H9 (cell line): Measurements from ENCODE around the gene VGF. TPM values are rescaled to one million over a fixed set of nuclear protein-coding genes. Genes with fewer than 3 reads are reported as not detected.

Source experiments
- DNase-seq: peaks from one replicate; pipeline ENCODE4 v3.0.0-alpha.2; 2017
- H2AFZ ChIP-seq: one replicate; pipeline ENCODE4 v1.6.1; 2013; ENCODE audit warnings: mild to moderate bottlenecking, low read length, control low read depth, moderate library complexity
- H2AK5ac ChIP-seq: 2 replicates; pipeline ENCODE4 v1.6.1; 2013; ENCODE audit warnings: low read length, control low read depth, mixed read lengths; ENCODE audit not compliant: insufficient read length
- H2BK120ac ChIP-seq: one replicate; pipeline ENCODE4 v1.6.1; 2013; ENCODE audit warnings: low read depth, mild to moderate bottlenecking, low read length, control low read depth, inconsistent platforms; ENCODE audit not compliant: poor library complexity, severe bottlenecking
- H2BK12ac ChIP-seq: 2 replicates; pipeline ENCODE4 v1.6.1; 2013; ENCODE audit warnings: low read length, control low read depth, mixed read lengths, low read depth; ENCODE audit not compliant: insufficient read length
- H2BK15ac ChIP-seq: 2 replicates; pipeline ENCODE4 v1.6.1; 2013; ENCODE audit warnings: low read depth, low read length, control low read depth
- H2BK20ac ChIP-seq: one replicate; pipeline ENCODE4 v1.6.1; 2013; ENCODE audit warnings: low read depth, mild to moderate bottlenecking, low read length, control low read depth, inconsistent platforms; ENCODE audit not compliant: poor library complexity, severe bottlenecking
- H2BK5ac ChIP-seq: 2 replicates; pipeline ENCODE4 v1.6.1; 2013; ENCODE audit warnings: low read length, control low read depth, mixed read lengths; ENCODE audit not compliant: insufficient read length
- H3K14ac ChIP-seq: 2 replicates; pipeline ENCODE4 v1.6.1; 2013; ENCODE audit warnings: low read length, control low read depth; ENCODE audit not compliant: insufficient read depth
- H3K18ac ChIP-seq: 2 replicates; pipeline ENCODE4 v1.6.1; 2013; ENCODE audit warnings: low read depth, mild to moderate bottlenecking, mixed read lengths, low read length, control low read depth; ENCODE audit not compliant: insufficient read length
- H3K23ac ChIP-seq: 2 replicates; pipeline ENCODE4 v1.6.1; 2013; ENCODE audit warnings: low read length, control low read depth, mixed read lengths, low read depth; ENCODE audit not compliant: insufficient read length
- H3K23me2 ChIP-seq: 2 replicates; pipeline ENCODE4 v1.6.1; 2013; ENCODE audit warnings: low read depth, mild to moderate bottlenecking, mixed read lengths, low read length, control low read depth; ENCODE audit not compliant: insufficient read length, poor library complexity, severe bottlenecking
- H3K27ac ChIP-seq: 2 replicates; pipeline ENCODE4 v1.5.1; 2013; ENCODE audit warnings: low read length, control low read depth, mixed read lengths, low read depth; ENCODE audit not compliant: insufficient read length
- H3K27me3 ChIP-seq: 2 replicates; pipeline ENCODE4 v1.6.1; 2013; ENCODE audit warnings: low read length, control low read depth, inconsistent platforms; ENCODE audit not compliant: insufficient read depth
- H3K4ac ChIP-seq: 2 replicates; pipeline ENCODE4 v1.6.1; 2013; ENCODE audit warnings: low read depth, mild to moderate bottlenecking, control low read depth, inconsistent platforms, low read length, moderate library complexity
- H3K4me1 ChIP-seq: 2 replicates; pipeline ENCODE4 v1.6.1; 2013; ENCODE audit warnings: low read length, control low read depth, inconsistent platforms; ENCODE audit not compliant: insufficient read depth
- H3K4me2 ChIP-seq: 2 replicates; pipeline ENCODE4 v1.6.1; 2013; ENCODE audit warnings: low read length, control low read depth, mixed read lengths; ENCODE audit not compliant: insufficient read length, insufficient read depth
- H3K56ac ChIP-seq: 2 replicates; pipeline ENCODE4 v1.6.1; 2013; ENCODE audit warnings: low read depth, mild to moderate bottlenecking, mixed read lengths, low read length, control low read depth; ENCODE audit not compliant: insufficient read length
- H3K79me1 ChIP-seq: 2 replicates; pipeline ENCODE4 v1.6.1; 2013; ENCODE audit warnings: low read depth, mild to moderate bottlenecking, moderate library complexity, low read length, control low read depth, inconsistent platforms; ENCODE audit not compliant: insufficient read depth, poor library complexity, severe bottlenecking
- H3K79me2 ChIP-seq: 2 replicates; pipeline ENCODE4 v1.6.1; 2013; ENCODE audit warnings: low read length, control low read depth, inconsistent platforms; ENCODE audit not compliant: insufficient read depth
- H3K9ac ChIP-seq: 2 replicates; pipeline ENCODE4 v1.6.1; 2013; ENCODE audit warnings: low read length, control low read depth, mixed read lengths; ENCODE audit not compliant: insufficient read length; ENCODE audit errors: extremely low read depth
- H3K9me3 ChIP-seq: one replicate; pipeline ENCODE4 v1.6.1; 2013; ENCODE audit warnings: low read depth, low read length, inconsistent platforms; ENCODE audit not compliant: control insufficient read depth
- H3T11ph ChIP-seq: one replicate; pipeline ENCODE4 v1.6.1; 2013; ENCODE audit warnings: mild to moderate bottlenecking, low read length, control low read depth, inconsistent platforms
- H4K20me1 ChIP-seq: one replicate; pipeline ENCODE4 v1.6.1; 2013; ENCODE audit not compliant: control insufficient read depth, insufficient read length, insufficient read depth
- H4K5ac ChIP-seq: 2 replicates; pipeline ENCODE4 v1.6.1; 2013; ENCODE audit warnings: low read depth, mild to moderate bottlenecking, mixed read lengths, low read length, control low read depth; ENCODE audit not compliant: insufficient read length
- H4K8ac ChIP-seq: replicated peaks from 2 replicates; pipeline ENCODE4 v1.6.1; 2013; ENCODE audit warnings: low read length, control low read depth, mixed read lengths, low read depth; ENCODE audit not compliant: insufficient read length
- H4K91ac ChIP-seq: 2 replicates; pipeline ENCODE4 v1.6.1; 2013; ENCODE audit warnings: low read depth, mild to moderate bottlenecking, moderate library complexity, mixed read lengths, low read length, control low read depth; ENCODE audit not compliant: insufficient read length
- H3K27ac Mint-ChIP-seq, 3 experiments: 2 replicates in 2 of 3; 3 replicates in 1 of 3; pipeline ENCODE4 v1.8.0; 2020 to 2021; ENCODE audit warnings: mixed read lengths in 3 of 3, mild to moderate bottlenecking in 1 of 3, moderate library complexity in 1 of 3
- H3K27me3 Mint-ChIP-seq: 2 replicates; pipeline ENCODE4 v1.8.0; 2021; ENCODE audit warnings: low read depth, mild to moderate bottlenecking, moderate library complexity, mixed read lengths
- H3K36me3 Mint-ChIP-seq, 3 experiments: 2 replicates in 2 of 3; 3 replicates in 1 of 3; pipeline ENCODE4 v1.8.0; 2020 to 2021; ENCODE audit warnings: low read depth in 3 of 3, mixed read lengths in 3 of 3; ENCODE audit not compliant: insufficient read depth in 1 of 3
- H3K4me1 Mint-ChIP-seq, 2 experiments: 2 replicates each; pipeline ENCODE4 v1.8.0; 2020; ENCODE audit warnings: mixed read lengths in 2 of 2
- H3K4me3 Mint-ChIP-seq, 2 experiments: 2 replicates in 1 of 2; 3 replicates in 1 of 2; pipeline ENCODE4 v1.8.0; 2020 to 2021; ENCODE audit warnings: mild to moderate bottlenecking in 2 of 2, mixed read lengths in 2 of 2, moderate library complexity in 1 of 2
- H3K9me3 Mint-ChIP-seq, 2 experiments: 2 replicates in 1 of 2; 3 replicates in 1 of 2; pipeline ENCODE4 v1.8.0; 2020; ENCODE audit warnings: mild to moderate bottlenecking in 2 of 2, mixed read lengths in 2 of 2, moderate library complexity in 1 of 2
- CTCF ChIP-seq: fragments of 200-600 bp; sonication (generic); conservative IDR thresholded peaks from 3 replicates; pipeline ENCODE4 v1.8.0; 2021; ENCODE audit warnings: antibody characterized with exemption, mild to moderate bottlenecking
- WGBS: extraction: QIAGEN DNeasy Blood & Tissue Kit; methylation state at CpG from one replicate; pipeline ENCODE4 v1.1.7; 2013; ENCODE audit warnings: missing lambda C conversion rate, low lambda C conversion rate, mixed read lengths; ENCODE audit not compliant: insufficient read length; ENCODE audit errors: extremely low coverage; 5-methylcytosine and 5-hydroxymethylcytosine counted together
- total RNA-seq: library from RNA; stranded (reverse); gene quantifications from 2 replicates; pipeline ENCODE4 v1.2.1, GENCODE V29; 2021

Gene VGF
- total RNA-seq, 1 experiment from 2014 or later = 37.1 TPM

GRCh38 chr7:101124376-101125056 is 40.9 kb downstream of the VGF start:
- Histone ChIP-seq H3K4me2 (no peak overlapping the region), H2BK12ac (no peak overlapping the region), H4K5ac (no peak overlapping the region), H4K8ac (no peak overlapping the region), H3K4me1 (peaks cover 13% of the 10 kb centered on the region; the same call in 1 of the 2 replicates), H2BK120ac (peak overlapping the region; percentile 74), H2BK15ac (no peak overlapping the region), H2AK5ac (no peak overlapping the region), H3K9ac (no peak overlapping the region), H3K56ac (no peak overlapping the region), H2AFZ (no peak overlapping the region), H3K27me3 (no peaks in the 10 kb centered on the region), H4K20me1 (no peaks in the 10 kb centered on the region), H3K23me2 (no peaks in the 10 kb centered on the region), H4K91ac (no peak overlapping the region), H3K23ac (no peak overlapping the region), H2BK20ac (no peak overlapping the region), H3K18ac (no peak overlapping the region), H3K79me1 (no peaks in the 10 kb centered on the region), H3K9me3 (no peaks in the 10 kb centered on the region), H3K14ac (peak overlapping the region; percentile 29; the same call in 1 of the 2 replicates), H3K79me2 (no peaks in the 10 kb centered on the region), H3T11ph (no peak overlapping the region), H2BK5ac (no peak overlapping the region), H3K27ac (no peak overlapping the region), H3K4ac (no peak overlapping the region)
- Mint-ChIP-seq H3K27me3 (peaks cover 7% of the 10 kb centered on the region), H3K27ac (peak overlapping the region; percentile 85 to 91 (median 91); a peak in 5 of 7 replicates), H3K4me3 (no peak overlapping the region), H3K36me3 (peaks cover 0 to 5% (median 3%) of the 10 kb centered on the region in 3 experiments; a peak in 3 of 7 replicates), H3K9me3 (peaks cover 6 to 7% of the 10 kb centered on the region in 2 experiments; a peak in 3 of 5 replicates), H3K4me1 (peaks cover 48 to 56% of the 10 kb centered on the region in 2 experiments)
- TF ChIP-seq CTCF = no peak
- DNase-seq = no peak
- no CpG with 5 or more reads among the region's 7 CpGs for WGBS
